ENCODE measurements around the gene MAPKBP1.

The MAPKBP1 gene

GRCh38 chr15:41876689-41877088 lies 102.4 kb downstream of the MAPKBP1 start:
- Histone ChIP-seq H3K27me3 (ENCODE audit: insufficient read depth, low read depth, severe bottlenecking) (no peaks in the 10 kb centered on the region), H3K4me3 (ENCODE audit: low read depth, low read length) (no peak overlapping the region), H3K36me3 (no peaks in the 10 kb centered on the region), H3K27ac (no peak overlapping the region), H3K9me3 (ENCODE audit: severe bottlenecking) (no peaks in the 10 kb centered on the region)
- no peak for DNase-seq
- TF ChIP-seq CTCF (IDR thresholded peaks at IDR 0.05; ENCODE audit: low read depth, low read length): no peak
